Endodermal cell (in vitro differentiated cells): ENCODE data around the gene WDR86. TPM values are rescaled to one million over a fixed set of nuclear protein-coding genes. Genes with fewer than 3 reads are reported as not detected.

Experiments
- DNase-seq: peaks from one replicate; pipeline ENCODE4 v3.0.0-alpha.2; 2017
- H3K27ac ChIP-seq: 2 replicates; pipeline ENCODE4 v1.5.1; 2013; ENCODE audit warnings: mild to moderate bottlenecking, low read depth, low read length, moderate library complexity
- H3K27me3 ChIP-seq: 2 replicates; pipeline ENCODE4 v1.6.1; 2013; ENCODE audit warnings: mild to moderate bottlenecking, low read length, moderate library complexity; ENCODE audit not compliant: insufficient read depth, control insufficient read depth, poor library complexity, severe bottlenecking
- H3K36me3 ChIP-seq: 2 replicates; pipeline ENCODE4 v1.7.0; 2013; ENCODE audit warnings: mild to moderate bottlenecking, low read length, moderate library complexity; ENCODE audit not compliant: control insufficient read depth, insufficient read depth
- H3K4me1 ChIP-seq: one replicate; pipeline ENCODE4 v1.7.0; 2013; ENCODE audit warnings: low read length; ENCODE audit not compliant: control insufficient read depth, insufficient read depth
- H3K4me3 ChIP-seq: 2 replicates; pipeline ENCODE4 v1.5.1; 2013; ENCODE audit warnings: mild to moderate bottlenecking, low read length, moderate library complexity
- H3K9ac ChIP-seq: 2 replicates; pipeline ENCODE4 v1.6.1; 2013; ENCODE audit warnings: mild to moderate bottlenecking, low read length, moderate library complexity; ENCODE audit not compliant: poor library complexity, severe bottlenecking; ENCODE audit errors: extremely low read depth
- H3K9me3 ChIP-seq: 2 replicates; pipeline ENCODE4 v1.6.1; 2013; ENCODE audit warnings: mild to moderate bottlenecking, low read length, moderate library complexity; ENCODE audit not compliant: control insufficient read depth
- H3K27ac Mint-ChIP-seq: 2 replicates; pipeline ENCODE4 v1.8.0; 2020; ENCODE audit warnings: mixed read lengths
- H3K27me3 Mint-ChIP-seq: 2 replicates; pipeline ENCODE4 v1.8.0; 2021; ENCODE audit warnings: mild to moderate bottlenecking, mixed read lengths; ENCODE audit not compliant: insufficient read depth
- H3K36me3 Mint-ChIP-seq: 2 replicates; pipeline ENCODE4 v1.8.0; 2020; ENCODE audit warnings: low read depth, mixed read lengths
- H3K4me1 Mint-ChIP-seq: 2 replicates; pipeline ENCODE4 v1.8.0; 2020; ENCODE audit warnings: mixed read lengths
- H3K4me3 Mint-ChIP-seq: 2 replicates; pipeline ENCODE4 v1.8.0; 2020; ENCODE audit warnings: mild to moderate bottlenecking, moderate library complexity, mixed read lengths
- H3K9me3 Mint-ChIP-seq: 2 replicates; pipeline ENCODE4 v1.8.0; 2020; ENCODE audit warnings: mild to moderate bottlenecking, mixed read lengths
- WGBS, 2 experiments: methylation state at CpG; one replicate each; pipeline versions ENCODE4 v1.1.5 to v1.1.7; 2013; ENCODE audit warnings: missing lambda C conversion rate in 2 of 2, mixed read lengths in 1 of 2; ENCODE audit not compliant: insufficient coverage in 1 of 2, insufficient read length in 1 of 2; 5-methylcytosine and 5-hydroxymethylcytosine counted together
- total RNA-seq, 2 donors: library from RNA; stranded (reverse); fragmentation: NEBNext Ultra II Directional in 1 of 2; extraction: Animal tissue kit (Norgen Biotek cat#: 25700) in 1 of 2; gene quantifications; 2 replicates in 1 of 2; 3 replicates in 1 of 2; pipeline ENCODE4 v1.2.1, GENCODE V29; 2021
- TF ChIP-seq, protein P1 (sequence below): fragments of 200-600 bp; sonication (generic); conservative IDR thresholded peaks from 2 replicates; pipeline ENCODE4 v1.5.0; 2021; ENCODE audit warnings: antibody characterized with exemption, mild to moderate bottlenecking

WDR86 gene
- total RNA-seq, 2 donors from 2014 or later = 83.3 to 94.2 TPM

- Mint-ChIP-seq H3K36me3 (peaks cover 39% of the 10 kb centered on the region), H3K27me3 (no peaks in the 10 kb centered on the region), H3K27ac (no peak overlapping the region), H3K4me3 (no peak overlapping the region), H3K9me3 (peaks cover 2% of the 10 kb centered on the region), H3K4me1 (no peaks in the 10 kb centered on the region)
- H3K4me3 ChIP-seq = no peak overlapping the region
- 87 to 94% methylated on average over 3 to 10 of the region's 10 CpGs for WGBS, 2 experiments
- H3K27ac ChIP-seq = no peak overlapping the region
- no peak overlapping the region for H3K9ac ChIP-seq
- H3K4me1 ChIP-seq = no peaks in the 10 kb centered on the region
- no peaks in the 10 kb centered on the region for H3K27me3 ChIP-seq
- TF ChIP-seq, protein P1, sequence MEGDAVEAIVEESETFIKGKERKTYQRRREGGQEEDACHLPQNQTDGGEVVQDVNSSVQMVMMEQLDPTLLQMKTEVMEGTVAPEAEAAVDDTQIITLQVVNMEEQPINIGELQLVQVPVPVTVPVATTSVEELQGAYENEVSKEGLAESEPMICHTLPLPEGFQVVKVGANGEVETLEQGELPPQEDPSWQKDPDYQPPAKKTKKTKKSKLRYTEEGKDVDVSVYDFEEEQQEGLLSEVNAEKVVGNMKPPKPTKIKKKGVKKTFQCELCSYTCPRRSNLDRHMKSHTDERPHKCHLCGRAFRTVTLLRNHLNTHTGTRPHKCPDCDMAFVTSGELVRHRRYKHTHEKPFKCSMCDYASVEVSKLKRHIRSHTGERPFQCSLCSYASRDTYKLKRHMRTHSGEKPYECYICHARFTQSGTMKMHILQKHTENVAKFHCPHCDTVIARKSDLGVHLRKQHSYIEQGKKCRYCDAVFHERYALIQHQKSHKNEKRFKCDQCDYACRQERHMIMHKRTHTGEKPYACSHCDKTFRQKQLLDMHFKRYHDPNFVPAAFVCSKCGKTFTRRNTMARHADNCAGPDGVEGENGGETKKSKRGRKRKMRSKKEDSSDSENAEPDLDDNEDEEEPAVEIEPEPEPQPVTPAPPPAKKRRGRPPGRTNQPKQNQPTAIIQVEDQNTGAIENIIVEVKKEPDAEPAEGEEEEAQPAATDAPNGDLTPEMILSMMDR = no peak
- peaks cover 34% of the 10 kb centered on the region for H3K36me3 ChIP-seq
- no peak for DNase-seq
- no peaks in the 10 kb centered on the region for H3K9me3 ChIP-seq
These were observed 13.4 kb downstream of the WDR86 start for GRCh38 chr7:151396328-151396970.

DNA sequence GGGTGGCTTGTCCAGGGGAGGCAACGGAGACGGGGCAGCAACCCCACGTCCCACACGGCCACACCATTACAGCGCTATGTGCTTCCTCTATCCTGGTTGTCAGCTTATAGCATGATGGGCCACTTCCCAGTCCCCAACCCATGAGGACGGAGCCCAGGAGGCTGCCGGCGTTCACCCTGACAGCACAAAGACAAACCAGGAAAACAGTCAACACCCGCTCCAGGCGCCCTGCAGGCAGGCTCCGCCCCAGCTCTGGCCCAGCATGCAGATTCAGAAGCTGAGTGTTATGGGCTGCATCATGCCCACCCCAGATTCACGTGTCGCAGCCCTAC is 14.8 kb downstream of the WDR86 start:
- Mint-ChIP-seq H3K9me3 (peaks cover 2% of the 10 kb centered on the region), H3K4me3 (no peak overlapping the region), H3K4me1 (no peaks in the 10 kb centered on the region), H3K27me3 (no peaks in the 10 kb centered on the region), H3K36me3 (peaks cover 48% of the 10 kb centered on the region), H3K27ac (no peak overlapping the region)
- Histone ChIP-seq H3K4me1 (no peaks in the 10 kb centered on the region), H3K36me3 (peaks cover 42% of the 10 kb centered on the region), H3K27ac (no peak overlapping the region), H3K4me3 (no peak overlapping the region), H3K9me3 (no peaks in the 10 kb centered on the region), H3K27me3 (no peaks in the 10 kb centered on the region), H3K9ac (no peak overlapping the region)
- WGBS, 2 experiments = 90 to 93% methylated on average over 9 to 13 of the region's 13 CpGs
- TF ChIP-seq, protein P1 = no peak
- no peak for DNase-seq

DNA sequence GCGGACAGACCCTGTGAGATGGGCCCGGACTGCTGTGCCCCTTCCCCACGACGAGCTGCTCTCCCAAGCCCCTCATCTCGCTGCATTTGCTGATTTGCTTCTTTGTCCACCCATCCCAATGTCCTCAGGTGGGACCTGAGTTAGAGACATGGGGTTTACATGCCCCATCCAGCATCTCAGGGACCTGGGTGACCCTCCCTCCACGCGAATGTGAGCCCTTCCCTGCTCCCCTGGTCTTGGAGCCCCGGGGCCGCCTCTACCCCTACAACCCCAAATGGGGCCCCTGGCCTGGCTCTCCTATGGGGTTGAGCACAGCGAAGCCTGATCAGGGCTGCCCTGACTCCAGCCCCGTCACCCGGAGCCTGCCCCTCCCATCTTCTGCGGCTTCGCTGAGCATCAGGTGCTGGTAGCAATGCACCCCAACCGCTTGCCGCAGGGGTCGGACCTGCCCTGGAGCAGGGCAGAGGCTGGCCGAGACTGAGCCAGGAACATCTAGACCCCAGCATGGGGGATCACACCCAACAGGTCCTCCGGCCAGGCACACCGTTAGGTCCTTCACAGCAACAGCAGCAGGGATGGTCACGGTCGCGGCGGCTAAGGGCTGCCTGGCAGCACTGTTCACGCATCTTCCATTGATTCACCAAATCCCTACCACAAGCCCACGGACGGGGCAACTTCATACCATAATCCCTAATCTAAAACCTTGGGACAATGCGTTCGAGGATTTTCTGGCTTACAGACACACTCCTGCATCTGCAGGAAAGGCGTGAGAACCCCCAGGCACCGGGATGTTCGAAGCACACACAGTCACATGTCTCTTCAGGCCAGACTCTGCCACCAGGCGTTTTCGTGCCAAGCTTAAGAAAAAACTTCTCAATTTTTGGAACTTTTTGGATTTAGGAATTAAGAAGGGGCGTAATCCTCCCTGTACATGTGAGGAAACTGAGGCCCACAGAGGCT is 15.5 kb downstream of the WDR86 start:
- Histone ChIP-seq H3K27me3 (no peaks in the 10 kb centered on the region), H3K9me3 (no peaks in the 10 kb centered on the region), H3K9ac (no peak overlapping the region), H3K36me3 (peaks cover 43% of the 10 kb centered on the region), H3K4me3 (no peak overlapping the region), H3K4me1 (no peaks in the 10 kb centered on the region), H3K27ac (no peak overlapping the region)
- Mint-ChIP-seq H3K9me3 (peaks cover 2% of the 10 kb centered on the region), H3K36me3 (peaks cover 49% of the 10 kb centered on the region), H3K4me3 (no peak overlapping the region), H3K4me1 (no peaks in the 10 kb centered on the region), H3K27me3 (no peaks in the 10 kb centered on the region), H3K27ac (no peak overlapping the region)
- TF ChIP-seq, protein P1 = no peak
- no peak for DNase-seq
- 92% methylated on average over 20 to 35 of the region's 35 CpGs for WGBS, 2 experiments
